ENCODE data around the gene NEGR1. TPM values are rescaled to one million over a fixed set of nuclear protein-coding genes. Genes with fewer than 3 reads are reported as not detected.
A peak's percentile ranks its signal among the peaks of the same experiment; 100 is the strongest.

The NEGR1 gene
- total RNA-seq, 4 donors from 2014 or later = 4.6 to 5.7 (median 5.0) TPM

DNA sequence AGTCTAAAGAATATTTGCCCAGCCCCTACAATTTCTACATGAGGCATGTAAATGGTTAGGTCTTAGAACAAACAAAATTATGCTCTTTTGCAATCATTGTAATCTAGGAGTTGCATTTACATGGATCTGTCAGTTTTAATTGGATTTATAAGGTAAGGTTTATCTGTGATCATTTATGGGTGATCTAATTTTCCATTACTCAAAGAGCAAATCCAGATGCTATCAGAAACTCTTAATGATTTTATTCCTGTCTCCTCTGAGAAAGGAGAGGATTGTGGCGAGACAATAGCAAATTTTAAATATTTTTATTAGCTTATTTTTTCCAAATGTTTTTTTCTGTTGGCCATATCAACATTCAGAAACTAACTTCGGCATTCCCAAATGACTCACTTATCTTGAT, 14.2 kb upstream of the NEGR1 start:
- in situ Hi-C loops (cut with MboI; ENCODE audit: low sequenced_read_pairs in 4 of 4) = loop anchor here in 1 of 4 donors (5.0 kb wide), 1 partner anchor 51 kb away; no protein-coding TSS in a partner anchor
- no peak for ATAC-seq
- intact Hi-C loops (cut with DNase I; ENCODE audit: low total_unique reads) = no loop called here
- no peak for DNase-seq
- TF ChIP-seq CTCF (IDR thresholded peaks at IDR 0.05 in 4 of 5, conservative IDR thresholded peaks at IDR 0.05 in 1 of 5) = no peak
- TF ChIP-seq POLR2A (IDR thresholded peaks at IDR 0.05) = no peak
- Histone ChIP-seq H3K4me3 (no peak overlapping the region), H3K4me1 (no peaks in the 10 kb centered on the region), H3K36me3 (no peaks in the 10 kb centered on the region), H3K9me3 (no peaks in the 10 kb centered on the region), H3K27ac (no peak overlapping the region), H3K27me3 (no peaks in the 10 kb centered on the region)

DNA sequence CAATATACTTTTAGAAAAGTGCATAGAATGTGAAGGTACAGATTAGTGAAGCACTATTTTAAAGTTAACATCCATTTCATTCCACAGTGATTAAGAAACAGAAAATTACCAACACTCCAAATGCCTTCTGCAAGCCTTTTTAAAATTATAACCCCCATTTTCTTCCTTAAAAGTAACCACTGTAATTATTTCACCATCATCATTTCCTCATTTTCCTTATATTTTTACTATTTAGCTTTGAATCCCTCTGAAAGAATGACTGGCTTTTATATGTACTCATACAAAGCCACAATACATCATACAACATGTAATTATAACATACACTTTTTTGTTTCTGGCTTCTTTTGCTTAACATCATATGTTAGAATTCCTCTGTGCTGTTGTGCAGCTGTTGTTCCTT, 6.5 kb upstream of the NEGR1 start:
- peaks cover 6 to 7% of the 10 kb centered on the region in 2 donors for H3K4me1 ChIP-seq
- H3K9me3 ChIP-seq = no peaks in the 10 kb centered on the region
- DNase-seq = no peak
- H3K27ac ChIP-seq = no peak overlapping the region
- no peaks in the 10 kb centered on the region for H3K27me3 ChIP-seq
- intact Hi-C loops (cut with DNase I; ENCODE audit: low total_unique reads) (no loop called here), in situ Hi-C loops (cut with MboI; ENCODE audit: low sequenced_read_pairs in 4 of 4) (no loop called here)
- no peak for ATAC-seq
- H3K36me3 ChIP-seq = no peaks in the 10 kb centered on the region
- H3K4me3 ChIP-seq = no peak overlapping the region
- TF ChIP-seq CTCF (IDR thresholded peaks at IDR 0.05 in 4 of 5, conservative IDR thresholded peaks at IDR 0.05 in 1 of 5) (no peak), POLR2A (IDR thresholded peaks at IDR 0.05) (no peak)

DNA sequence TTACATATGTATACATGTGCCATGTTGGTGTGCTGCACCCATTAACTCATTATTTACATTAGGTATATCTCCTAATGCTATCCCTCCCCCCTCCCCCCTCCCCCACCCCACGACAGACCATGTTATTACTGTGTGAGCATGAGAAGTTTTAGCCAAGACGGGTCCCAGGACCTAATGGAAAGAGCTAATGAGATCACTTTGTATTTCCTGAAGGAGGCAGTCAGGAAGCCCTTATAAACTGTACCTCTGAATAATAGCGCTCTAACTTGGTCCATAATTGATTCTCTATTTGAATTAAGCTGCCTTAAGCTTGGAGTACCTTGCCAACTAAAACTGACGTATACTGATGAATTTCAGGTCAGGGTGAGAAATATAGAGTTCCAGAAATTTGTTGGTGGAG, 4.1 kb upstream of the NEGR1 start:
- TF ChIP-seq CTCF (IDR thresholded peaks at IDR 0.05 in 4 of 5, conservative IDR thresholded peaks at IDR 0.05 in 1 of 5) (no peak), POLR2A (IDR thresholded peaks at IDR 0.05) (no peak)
- Histone ChIP-seq H3K36me3 (no peaks in the 10 kb centered on the region), H3K9me3 (no peaks in the 10 kb centered on the region), H3K27me3 (no peaks in the 10 kb centered on the region), H3K27ac (no peak overlapping the region), H3K4me1 (peaks cover 6 to 7% of the 10 kb centered on the region in 2 donors), H3K4me3 (no peak overlapping the region)
- ATAC-seq (no peak), DNase-seq (no peak)
- in situ Hi-C loops (cut with MboI; ENCODE audit: low sequenced_read_pairs in 4 of 4) (no loop called here), intact Hi-C loops (cut with DNase I; ENCODE audit: low total_unique reads) (no loop called here)

GRCh38 chr1:72285074-72285425, 2.7 kb upstream of the NEGR1 start:
- in situ Hi-C loops (cut with MboI; ENCODE audit: low sequenced_read_pairs in 4 of 4) (no loop called here), intact Hi-C loops (cut with DNase I; ENCODE audit: low total_unique reads) (no loop called here)
- peak overlapping the region; percentile 63 to 75 (median 70) for H3K4me3 ChIP-seq
- H3K9me3 ChIP-seq = no peaks in the 10 kb centered on the region
- peak in 1 of 2 donors; percentile 2 for DNase-seq
- no peak for TF ChIP-seq POLR2A (IDR thresholded peaks at IDR 0.05)
- no peak for TF ChIP-seq CTCF (IDR thresholded peaks at IDR 0.05 in 4 of 5, conservative IDR thresholded peaks at IDR 0.05 in 1 of 5)
- H3K27me3 ChIP-seq = no peaks in the 10 kb centered on the region
- ATAC-seq = no peak
- H3K27ac ChIP-seq = no peak overlapping the region
- H3K36me3 ChIP-seq = no peaks in the 10 kb centered on the region
- H3K4me1 ChIP-seq = peaks cover 6 to 7% of the 10 kb centered on the region in 2 donors
